HG03175 (cell line): ENCODE data around the gene RAC2.
A peak's percentile ranks its signal among the peaks of the same experiment; 100 is the strongest.

Source experiments
- ATAC-seq: cut with Tn5 transposase; IDR thresholded peaks from one replicate; pipeline ENCODE4 v1.9.1; 2021; ENCODE audit warnings: mild to moderate bottlenecking, moderate library complexity; ENCODE audit not compliant: unreplicated experiment

RAC2 gene

DNA sequence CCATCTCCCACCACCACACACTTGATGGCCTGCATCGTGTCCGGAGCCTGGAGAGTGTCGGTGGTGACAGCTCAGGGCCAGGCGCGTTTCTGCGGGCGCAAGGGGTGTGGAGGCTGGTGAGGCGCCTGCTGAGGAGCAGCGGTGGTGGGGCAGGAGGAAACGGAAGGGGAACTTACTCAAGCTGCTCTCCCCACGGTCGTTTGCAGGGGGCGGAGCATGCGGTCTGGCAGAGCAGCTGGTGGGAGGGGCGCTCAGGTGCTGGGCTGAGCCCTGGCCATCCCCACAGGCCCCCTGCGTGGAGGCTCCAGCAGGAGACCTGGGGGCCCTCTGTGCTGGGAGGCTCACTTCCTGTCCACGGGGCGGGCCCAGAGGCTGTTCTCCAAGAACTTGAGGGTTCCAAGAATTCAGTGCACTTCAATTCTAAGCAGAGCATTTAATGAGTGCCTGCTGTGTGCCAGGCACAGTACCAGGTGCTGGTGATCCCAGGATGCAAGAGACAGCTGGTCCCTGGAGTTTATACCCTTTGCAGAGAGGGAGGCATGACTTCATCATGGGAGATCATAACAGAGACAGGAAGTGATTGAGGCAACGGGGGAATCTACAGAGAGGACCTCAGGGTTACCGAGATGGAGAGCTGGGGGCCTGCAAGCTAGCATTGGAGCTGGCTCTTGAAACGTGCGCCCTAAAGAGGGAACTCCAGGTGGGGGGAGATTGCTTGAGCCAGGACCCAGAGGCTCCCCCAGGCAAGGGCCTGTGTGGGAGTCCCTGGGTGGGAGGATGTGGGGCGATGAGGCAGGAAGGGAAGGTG, at the start of gene RAC2:
RAC2 (minus strand) TSS at position 156 of the 808 bp plus-strand sequence; CDS start at position 35, 121 bp downstream.
- ATAC-seq: peak; percentile 49

DNA sequence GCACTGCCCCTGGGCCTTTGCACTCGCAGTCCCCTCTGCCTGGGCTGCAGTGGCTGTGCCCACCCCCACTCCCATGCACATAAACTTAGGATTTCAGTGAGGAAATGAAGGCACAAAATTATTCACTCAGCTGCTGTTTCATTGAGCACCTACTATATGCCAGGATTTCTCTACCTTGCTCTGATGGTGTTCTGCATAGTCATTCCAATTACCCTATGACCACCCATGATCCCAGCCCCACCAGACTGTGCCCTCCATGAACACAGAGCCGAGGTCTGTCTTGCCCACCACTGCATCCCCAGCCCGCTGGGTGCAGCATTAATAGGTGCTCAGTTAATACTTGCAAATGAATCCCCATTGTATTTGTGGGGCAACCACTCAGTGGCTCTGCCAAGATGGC, 49.1 kb upstream of the RAC2 start:
- no peak for ATAC-seq

DNA sequence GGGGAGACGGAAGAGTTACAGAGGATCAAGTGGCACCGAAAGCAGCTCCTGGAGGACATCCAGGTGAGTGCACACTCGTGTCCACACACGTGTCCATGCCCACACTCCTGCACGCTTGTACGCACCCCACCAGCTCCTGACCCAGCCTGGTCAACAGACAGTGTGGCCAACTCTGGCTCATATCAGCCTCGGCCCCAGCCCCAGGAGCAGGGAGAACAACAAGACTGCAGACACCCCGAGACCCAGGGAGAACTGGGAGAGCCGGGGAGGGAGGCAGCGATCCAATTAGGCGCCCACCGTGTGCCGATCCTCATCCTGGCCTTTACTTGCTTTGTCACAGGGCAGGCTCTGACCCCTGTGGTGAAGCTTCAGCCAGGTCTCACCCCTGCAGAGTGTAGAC, 48.6 kb upstream of the RAC2 start:
- ATAC-seq: no peak

DNA sequence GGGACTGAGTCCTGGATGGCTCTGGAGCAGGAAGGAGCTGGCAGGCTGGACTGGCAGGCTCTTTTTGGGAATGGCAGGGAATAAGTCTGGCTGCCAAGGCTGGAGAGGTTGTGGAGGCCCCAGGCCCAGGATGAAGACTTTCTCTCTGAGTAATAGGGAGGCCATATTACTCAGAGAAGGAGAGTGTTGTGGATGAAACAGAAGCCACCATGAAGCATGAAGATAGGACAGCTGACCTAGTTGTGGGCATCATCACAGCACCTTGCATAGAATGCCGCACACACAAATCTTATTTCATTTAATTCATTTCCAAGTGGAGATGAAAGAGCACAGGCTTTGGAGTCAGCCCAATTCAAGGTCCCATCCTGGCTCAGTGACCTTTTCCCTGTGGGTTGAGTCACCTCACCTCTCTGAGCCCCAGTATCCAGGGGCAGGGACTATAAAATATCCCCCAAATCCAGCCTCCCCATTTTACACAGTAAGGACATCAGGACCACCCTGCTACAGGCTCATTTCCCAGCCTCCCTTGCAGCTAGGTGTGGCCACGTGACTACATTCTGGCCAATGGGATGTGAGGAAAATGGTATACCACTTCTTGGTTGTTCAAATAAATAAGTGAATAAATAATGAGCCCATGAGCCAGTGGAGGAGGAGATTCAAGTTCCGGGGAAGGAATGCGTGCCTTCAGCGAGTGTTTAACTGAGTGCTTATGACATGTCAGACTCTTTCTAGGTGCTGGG, 47.7 kb upstream of the RAC2 start:
- no peak for ATAC-seq

DNA sequence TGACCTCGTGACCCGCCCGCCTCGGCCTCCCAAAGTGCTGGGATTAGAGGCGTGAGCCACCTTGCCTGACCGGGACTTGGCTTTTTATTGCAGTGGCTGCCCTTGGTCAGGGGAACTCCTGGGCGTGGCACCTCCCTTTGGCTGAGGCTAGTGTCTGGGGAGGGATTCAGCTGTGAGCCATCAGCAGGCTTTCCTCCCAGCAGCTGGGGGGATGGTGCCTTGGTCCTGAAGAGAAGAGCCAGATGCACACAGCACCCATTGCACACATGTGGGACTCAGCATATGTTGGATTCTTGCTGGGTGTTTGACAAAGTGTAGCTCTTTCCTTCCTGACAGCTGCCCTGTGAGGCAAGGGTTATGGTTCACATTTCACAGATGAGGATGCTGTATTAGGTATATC, 46.7 kb upstream of the RAC2 start:
- ATAC-seq: no peak

DNA sequence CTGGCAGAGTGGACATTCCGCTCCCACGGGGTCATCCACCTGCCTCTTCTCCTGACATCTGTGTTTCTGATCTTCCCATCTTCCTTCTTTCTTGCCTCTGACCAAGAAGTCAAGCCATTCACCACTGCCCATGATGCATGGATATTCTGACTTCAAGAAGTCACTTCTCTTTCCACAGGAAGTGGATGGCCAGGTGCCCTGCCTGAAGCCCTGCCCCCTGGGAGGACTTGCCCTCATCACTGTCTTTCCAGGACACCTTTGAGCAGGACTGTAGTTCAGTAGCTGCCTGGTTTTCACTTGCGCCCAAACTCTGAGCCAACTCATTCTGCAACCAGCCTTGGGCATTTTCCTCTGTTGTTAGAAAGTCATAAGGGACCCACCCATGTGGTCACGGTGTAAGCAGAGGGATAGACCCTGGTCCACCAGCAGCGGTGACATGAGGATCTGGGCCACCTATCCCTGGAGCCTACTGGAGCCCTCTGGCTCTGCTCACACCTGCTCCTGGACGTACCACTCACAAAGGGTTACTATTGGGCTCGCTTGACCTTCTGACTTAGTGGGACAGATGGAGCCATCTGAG, 45.2 kb upstream of the RAC2 start:
- ATAC-seq: no peak

DNA sequence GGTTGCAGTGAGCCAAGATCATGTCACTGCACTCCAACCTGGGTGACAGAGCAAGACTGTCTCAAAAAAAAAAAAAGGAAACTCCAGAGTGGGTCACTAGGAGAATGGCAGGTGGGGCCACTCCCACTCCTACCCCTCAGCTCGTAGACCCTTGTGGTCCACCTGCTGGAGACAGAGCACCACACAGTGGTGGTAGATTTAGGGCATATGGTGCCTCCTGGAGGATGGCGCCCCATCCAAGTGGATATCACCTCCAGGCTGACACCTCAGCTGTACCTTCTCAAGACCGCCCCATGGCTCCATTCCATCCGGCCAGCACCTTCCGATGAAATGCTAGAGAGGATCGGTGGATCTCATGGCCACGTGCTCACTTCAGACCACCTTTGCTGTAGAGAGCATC, 44.5 kb upstream of the RAC2 start:
- ATAC-seq: no peak

DNA sequence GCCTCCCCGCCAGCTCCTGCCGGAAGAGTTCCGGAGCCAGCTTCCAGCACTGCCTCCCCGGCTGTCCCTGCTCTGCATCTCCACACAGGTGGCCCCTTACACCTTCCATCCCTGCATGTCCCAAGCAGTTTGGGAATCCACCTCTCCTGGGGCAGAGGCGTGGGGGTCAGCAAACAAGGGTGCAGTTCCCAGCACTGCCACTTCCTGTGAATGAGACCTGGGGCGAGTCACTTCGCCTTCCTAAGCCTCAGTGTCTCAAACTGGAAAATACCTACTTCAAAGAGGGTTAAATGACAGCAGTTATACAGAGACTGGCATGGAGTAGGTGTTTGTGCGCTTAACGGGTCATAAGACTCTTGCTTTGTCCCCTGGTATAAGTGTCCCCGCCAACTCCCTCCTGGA, 43.5 kb upstream of the RAC2 start:
- ATAC-seq: no peak

DNA sequence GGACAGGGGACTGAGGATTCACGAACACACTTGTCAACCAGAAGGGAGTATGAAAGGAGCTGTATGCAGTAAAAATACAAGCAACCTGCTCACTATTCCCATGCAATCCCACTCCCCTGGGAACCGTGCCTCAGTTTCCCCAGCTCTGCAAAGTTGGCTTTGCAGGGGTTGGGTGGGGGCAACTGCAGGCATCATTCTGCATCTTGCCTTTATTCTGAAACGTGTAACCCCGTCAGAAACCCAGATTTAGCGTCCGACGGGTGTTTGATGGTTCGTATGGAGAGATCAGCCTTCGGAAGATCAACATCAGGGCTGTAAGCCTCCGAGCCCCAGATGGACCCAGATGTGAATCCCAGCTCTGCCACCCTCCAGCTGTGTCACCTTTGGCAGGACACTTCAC, 41.9 kb upstream of the RAC2 start:
- no peak for ATAC-seq

DNA sequence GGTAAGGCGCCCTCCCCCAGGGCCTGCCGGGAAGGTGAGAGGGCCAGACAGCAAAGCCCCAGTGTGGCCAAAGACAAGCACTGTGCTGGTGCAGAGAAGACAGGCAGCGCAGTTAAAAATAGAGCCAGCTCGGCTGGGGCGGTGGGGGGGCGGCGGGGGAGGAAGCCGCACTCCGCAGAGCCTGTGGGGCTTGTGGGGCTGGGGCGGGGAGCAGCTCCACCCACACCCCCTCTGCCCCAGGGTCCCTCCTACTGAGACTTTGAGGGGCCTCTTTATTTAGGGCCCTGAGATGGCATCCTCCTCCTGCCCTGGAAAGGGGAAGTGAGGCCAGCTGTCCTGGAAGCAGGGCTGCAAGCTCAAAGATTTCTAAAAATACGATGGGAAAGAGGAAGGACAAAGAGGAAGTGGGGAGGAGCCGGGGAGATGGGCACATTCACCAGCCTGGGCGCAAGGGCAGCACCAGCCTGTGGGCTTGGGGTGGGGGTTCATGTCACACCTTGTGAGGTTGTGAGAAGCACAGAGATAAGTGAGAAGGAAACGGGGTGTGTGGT, 40.8 kb upstream of the RAC2 start:
- ATAC-seq: no peak

DNA sequence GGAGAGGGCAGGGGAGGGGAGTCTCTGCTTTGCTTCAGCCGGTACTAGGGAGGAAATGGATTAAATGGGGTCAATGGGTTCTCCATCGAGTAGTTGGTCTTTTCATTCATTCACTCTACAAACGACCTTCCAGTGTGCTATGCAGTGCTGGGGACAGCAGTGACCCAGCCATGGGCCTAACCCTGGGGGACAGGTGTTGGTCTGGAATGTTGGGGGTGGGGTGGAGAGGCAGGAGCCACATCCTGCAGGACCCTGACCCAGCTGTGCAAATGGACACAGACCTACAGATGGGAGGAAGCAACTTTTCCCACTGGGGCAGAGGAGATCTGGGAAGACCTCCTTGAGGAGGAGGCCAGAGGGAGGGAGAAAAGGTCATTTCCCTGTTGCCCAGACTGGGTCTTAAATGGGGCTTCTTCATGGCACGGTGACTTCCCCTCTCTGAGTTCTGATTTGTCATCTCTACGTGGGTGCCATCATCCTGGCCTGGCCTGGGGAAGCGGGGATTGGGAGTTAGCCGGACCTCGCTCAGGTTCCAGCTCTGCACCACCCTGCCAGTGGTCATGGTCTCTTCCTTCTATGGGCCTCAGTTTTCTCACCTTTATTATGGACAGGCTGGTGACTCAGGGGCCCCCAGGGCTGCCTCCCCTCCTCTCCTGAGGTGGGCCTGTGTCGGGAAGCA, 40.2 kb upstream of the RAC2 start:
- no peak for ATAC-seq

DNA sequence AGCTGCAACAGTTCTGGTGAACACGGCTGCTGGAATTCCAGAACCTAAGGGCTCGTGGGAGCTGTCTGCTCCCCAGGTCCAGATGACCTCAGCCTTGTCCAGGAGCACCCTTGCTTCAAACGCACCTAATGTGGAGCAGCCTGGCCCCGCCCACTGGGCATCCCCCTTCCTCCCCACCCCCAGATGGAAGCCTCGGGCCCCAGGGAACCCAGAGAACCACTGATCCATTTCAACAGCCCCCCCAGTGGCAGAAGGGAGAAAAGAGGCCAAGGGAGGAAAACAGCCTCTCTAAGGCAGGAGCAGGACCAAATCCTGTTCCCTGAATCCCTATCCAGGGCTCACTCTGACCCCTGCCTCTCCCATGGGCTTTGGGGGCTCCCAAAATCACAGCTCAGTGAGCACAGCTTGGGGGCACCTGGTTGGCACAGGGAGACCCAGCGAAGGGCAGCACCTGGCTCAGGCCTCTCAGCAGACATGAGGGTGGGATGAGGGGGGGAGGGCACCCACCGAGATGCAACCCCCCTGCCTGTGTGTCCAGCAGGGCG, 39.4 kb upstream of the RAC2 start:
- ATAC-seq: no peak

DNA sequence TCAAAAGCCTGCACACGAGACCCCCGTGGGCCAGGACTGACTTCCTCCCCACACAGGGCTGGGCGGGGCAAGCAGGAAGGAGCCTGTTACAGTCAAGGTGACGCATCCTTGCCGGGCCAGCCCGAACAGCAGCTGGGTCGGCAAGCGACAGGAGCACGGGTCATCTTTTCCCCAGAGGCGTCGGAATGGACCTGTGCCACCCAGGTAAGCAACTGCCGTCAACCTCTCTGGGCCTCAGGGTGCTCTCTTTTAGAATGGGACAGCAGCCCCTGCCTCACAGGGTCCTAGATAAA, 38.3 kb upstream of the RAC2 start, which contains the start of gene CYTH4:
CYTH4 (plus strand) TSS at position 124 of the 293 bp plus-strand sequence; CDS start at position 186, 62 bp downstream.
- peak; percentile 49 for ATAC-seq

DNA sequence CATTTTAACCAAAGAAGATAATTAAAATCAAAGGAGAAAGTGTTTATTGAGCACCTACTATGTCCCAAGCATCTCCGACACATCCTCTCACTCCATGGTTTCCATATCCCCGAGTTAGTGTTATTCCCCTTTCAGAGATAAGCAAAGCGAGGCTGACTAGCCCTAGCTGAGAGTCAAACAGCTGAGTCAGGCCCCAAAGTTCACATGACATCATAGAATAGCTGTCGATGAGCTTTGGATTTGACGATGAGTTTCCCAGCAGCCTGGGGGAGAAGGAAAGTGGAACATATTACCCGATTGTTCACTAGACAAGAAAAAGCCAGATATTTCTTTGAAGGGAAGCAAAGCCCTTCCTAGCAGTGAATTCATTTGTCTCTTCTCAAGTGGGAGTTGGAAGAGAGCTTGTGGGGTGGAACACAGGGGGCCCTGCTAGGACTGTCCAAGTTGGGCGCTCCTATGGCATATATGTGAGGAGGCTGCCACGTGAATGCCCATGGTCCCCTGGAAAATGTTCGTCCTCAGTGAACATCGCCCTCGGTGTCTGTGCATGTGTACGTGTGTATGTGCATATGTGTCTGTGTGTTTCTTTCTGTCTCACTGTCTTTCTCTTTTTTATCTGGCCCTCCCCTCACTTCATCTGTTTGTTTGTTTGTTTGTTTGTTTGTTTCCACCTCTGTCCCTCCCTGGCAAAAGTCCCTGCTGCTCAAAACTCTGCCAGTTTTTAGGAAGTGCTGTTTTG, 37.7 kb upstream of the RAC2 start:
- no peak for ATAC-seq

DNA sequence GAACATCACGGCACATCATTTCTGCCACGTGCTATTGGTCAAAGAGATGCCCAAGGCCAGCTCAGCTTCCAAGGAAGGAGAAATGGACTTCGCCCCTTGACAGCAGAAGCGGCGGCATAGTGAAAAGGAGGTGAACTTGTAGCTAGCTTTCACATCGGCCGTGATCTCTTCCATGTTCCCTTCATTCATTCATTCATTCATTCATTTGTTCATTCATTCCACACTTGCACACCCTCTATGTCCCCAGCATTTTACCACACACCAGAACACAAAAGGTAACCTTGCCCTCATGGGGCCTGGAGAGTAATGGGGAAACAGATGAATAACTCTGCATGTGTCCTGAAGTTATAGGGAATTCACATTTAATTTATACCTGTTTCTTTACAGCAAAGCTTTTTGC, 37.1 kb upstream of the RAC2 start:
- no peak for ATAC-seq

DNA sequence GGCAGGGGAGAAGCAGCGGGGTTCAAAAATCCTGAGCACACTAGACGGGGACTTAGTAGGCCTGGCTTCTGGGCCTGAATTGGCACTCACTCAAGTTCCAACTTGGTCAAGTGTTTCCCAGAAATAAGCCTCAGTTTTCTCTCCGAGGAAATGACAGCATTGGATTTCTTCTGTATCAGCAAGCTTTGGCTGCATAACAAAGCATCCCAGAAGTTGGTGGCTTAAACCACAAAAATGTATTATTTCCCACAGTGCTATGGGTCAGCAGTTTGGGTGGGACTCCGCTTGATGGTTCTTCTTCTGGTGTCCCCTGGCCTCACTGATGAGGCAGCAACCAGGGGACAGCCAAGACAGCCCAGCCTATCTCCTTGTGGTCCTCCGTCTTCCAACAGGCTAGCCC, 36.6 kb upstream of the RAC2 start:
- no peak for ATAC-seq

DNA sequence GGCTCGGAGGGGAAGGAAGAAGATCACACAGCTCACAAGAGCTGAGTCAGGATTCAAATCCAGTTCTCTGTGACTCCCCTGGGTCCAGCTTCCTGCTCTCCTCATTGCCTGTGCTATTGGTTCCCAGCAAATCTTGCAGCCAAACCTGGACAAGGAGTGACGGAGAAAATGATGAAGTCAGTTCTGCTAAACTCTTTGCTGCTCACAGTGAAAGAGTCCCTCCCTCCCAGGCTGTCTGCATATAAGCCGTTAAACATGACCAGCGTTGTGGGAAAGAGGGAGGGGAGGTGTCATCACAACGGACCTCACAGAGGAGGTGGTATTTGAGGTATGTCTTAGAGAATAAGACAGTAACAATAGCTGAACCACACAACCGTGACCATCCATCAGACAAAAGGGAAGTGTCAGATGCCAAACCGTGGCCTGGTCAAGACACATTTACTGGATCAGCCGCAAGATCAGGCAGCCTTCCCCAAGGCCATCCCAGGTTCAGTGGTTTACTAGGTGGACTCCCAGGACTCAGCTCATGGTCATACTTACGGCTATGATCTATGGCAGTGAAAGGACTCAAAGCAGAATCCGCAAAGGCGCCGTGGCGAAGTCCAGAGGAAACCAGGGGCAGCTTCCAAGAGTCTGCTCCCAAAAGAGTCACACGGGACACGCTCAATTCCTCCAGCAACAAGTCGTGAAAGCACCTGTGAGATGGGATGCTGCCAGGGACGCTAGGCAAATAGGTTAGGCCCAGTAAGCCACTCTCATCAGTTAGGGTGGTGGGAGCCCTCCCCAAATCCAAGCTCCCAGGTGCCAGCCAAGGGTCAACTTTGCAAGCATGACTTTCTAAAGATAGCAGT, 35.5 kb upstream of the RAC2 start:
- ATAC-seq: no peak

DNA sequence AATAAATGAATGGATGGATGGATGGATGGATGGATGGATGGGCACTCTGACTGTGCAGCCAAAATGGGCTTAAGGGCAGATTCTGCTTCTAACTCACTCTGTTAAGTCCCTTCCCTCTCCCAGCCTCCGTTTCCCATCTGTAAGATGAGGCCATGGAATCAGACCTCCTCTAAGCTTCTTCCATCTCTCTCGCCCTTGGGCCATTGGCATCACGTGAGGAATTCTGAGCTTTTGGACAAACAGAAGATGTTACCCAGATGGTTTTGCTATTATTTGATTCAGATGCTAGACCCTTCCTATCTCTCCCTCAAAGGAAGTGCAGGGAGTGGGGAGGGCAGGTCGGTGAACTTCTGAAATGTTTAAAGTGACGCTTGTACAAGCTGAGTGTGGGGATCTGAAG, 34.2 kb upstream of the RAC2 start:
- ATAC-seq: no peak

DNA sequence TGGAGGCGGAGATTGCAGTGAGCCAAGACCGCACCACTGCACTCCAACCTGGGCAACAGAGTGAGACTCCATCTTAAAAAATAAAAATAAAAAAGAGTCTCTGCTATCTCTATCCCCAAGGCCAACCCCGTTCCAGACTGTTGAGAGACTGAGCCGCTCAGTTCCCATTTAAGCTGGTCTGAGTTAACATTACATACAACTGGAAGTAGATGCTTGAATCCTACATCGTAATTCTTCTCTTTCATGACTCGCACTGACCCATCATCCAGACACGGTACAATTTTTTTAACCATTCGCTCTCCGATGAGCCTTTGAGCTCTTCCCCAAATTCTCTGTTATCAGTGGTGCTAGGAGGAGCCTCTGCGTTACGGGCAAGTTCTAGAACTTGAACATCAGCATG, 33.3 kb upstream of the RAC2 start:
- ATAC-seq: no peak
